GM19025 (cell line): Measurements from ENCODE around the gene KRT75.
"Not testable (repeated sequence)": the region's sequence is repeated elsewhere in the genome, so short reads cannot be mapped to it uniquely, and the experiment has no call there.

ENCODE experiments used
- ATAC-seq: cut with Tn5 transposase; IDR thresholded peaks from one replicate; pipeline ENCODE4 v1.9.1; 2021; ENCODE audit warnings: mild to moderate bottlenecking, low read depth, moderate library complexity; ENCODE audit not compliant: unreplicated experiment

The KRT75 gene

DNA sequence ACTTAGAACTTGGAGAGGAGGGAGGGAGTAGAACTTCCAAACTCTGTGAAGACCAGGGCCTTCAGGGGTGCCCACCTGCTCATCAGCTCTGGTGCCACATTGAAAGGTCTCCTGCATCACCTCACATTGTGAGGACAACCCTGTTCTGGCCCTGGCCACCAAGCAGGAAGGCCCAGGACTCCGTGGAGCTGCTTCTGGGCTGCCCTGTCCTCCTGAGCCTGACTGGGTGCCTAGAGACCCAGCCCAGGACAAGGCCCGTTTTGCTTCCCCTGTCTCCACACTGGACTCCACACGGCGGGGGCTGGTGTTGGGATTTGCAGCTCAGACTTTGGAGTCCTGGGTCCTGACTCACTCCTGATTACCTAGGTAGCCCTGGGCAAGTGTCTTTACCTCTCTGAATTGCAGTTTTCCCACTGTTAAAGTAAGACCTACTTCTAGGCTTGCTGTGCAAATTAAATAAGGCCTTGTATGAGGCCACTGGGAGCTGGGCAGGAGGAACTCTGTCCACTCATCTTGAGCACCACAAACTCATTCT is 15.5 kb downstream of the KRT75 start:
- no peak for ATAC-seq

DNA sequence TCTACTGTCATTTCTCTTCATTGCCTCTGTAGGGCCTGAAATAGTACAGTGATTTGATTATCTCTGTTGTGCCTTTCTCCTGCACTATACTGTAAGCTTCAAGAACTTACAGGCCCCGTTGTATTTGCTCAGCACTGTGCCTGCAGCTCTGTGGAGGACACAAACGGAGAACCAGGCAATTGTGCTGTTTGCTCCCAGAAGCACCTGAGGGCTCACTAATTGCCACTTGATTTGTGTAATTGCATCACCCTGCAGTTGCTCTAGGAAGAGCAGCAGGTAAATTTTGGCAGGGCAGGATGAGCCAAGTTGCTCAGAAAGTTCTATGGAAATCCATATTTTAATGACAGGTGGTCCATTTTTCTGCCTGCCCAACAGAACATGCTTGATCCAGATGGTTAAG is 16.4 kb downstream of the KRT75 start:
- no peak for ATAC-seq

- no peak for ATAC-seq
Measured at GRCh38 chr12:52416795-52417194, 17.4 kb downstream of the KRT75 start.

DNA sequence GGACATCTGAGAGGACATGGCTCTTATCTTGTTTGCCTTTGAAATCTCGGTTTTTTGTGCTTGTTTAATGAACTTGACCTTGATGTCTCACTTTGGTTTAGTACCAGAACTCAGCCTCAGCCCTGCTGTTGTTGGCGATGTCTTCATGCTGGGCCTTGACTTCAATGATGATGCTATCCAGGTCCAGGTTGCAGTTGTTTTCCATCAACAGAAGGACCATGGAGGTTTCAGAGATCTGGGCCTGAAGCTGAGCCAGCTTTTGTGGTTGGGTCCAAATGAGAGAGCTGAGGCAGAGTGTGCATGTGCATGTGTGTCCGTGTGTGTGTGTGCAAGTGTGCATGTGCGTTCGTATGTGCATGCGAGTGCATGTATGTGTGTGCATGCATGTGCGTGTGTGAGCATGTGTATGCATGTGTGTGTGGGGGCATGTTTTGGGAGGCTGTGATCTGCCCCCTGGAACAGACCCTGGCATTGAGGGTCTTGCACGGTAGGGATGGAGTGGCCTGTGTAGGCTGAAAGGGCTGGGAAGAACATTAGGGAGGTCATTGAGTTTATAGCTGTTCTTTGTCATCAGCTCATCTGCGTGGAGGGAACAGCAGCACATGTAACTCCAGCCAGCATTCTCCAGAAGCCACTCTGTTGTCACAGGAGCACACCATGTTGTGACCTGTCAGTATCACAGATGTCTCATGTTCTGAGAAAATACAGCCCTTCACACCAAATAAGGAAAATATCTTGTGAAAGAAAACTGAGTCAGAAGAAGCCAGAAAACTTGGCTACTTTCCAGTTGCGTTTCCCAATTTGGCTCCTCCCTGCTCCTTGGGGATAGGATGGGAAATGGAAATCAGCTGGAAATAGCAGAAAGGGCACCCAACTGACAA is 18.1 kb downstream of the KRT75 start:
- ATAC-seq, result no peak

GRCh38 chr12:52414936-52415335 is 19.2 kb downstream of the KRT75 start:
- ATAC-seq, result no peak

GRCh38 chr12:52413782-52414345 is 20.3 kb downstream of the KRT75 start:
- no peak for ATAC-seq

GRCh38 chr12:52413202-52413601 is 21.0 kb downstream of the KRT75 start:
- ATAC-seq, result no peak

DNA sequence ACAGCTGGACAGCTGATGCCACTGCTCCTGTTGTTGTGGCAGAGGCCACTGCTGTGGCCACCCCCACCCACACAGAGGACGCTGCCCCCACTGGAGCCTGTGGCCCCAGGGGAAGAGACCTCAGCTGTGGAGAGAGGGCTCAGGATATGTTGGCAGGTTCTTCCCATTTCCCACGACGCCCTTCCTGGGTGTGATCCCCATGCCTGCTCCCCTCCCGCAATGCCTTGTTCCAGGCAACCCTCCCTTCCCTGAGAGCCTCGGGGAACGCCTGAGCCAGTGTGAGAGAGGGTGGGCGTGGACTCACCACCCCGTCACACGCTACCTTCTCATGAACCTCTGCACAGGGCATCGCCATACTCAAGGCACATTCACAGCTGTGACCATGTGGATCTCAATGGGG is 22.4 kb downstream of the KRT75 start:
- ATAC-seq, result no peak

DNA sequence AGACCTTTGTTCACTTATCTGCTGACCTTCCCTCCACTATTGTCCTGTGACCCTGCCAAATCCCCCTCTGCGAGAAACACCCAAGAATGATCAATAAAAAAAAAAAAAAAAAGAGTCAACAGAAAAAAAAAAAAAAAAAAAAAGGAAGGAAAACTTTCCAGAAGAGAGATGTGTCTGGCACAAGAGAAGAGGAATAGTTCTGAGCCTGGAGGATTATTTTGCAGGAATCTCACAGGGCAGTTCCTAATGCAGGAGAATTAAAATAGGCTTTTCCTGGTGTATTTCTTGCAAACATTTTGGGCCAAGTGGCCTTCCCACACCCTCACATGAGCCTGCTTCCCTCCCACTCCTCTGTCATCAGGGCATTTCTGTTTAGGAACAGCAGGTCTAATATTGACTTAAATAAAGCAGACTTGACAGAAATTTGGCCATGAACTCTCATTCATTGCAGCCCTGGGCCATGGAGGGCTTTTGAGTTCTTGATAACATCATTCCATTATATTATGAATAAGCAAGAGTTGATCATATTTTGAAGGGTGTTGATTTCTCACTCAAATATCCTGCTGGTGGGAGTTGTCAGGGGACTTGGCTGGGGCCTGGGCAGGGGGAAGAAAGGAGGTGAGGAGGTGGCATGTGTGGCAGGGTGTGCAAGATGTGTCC is 23.5 kb downstream of the KRT75 start:
- not testable (repeated sequence) for ATAC-seq

DNA sequence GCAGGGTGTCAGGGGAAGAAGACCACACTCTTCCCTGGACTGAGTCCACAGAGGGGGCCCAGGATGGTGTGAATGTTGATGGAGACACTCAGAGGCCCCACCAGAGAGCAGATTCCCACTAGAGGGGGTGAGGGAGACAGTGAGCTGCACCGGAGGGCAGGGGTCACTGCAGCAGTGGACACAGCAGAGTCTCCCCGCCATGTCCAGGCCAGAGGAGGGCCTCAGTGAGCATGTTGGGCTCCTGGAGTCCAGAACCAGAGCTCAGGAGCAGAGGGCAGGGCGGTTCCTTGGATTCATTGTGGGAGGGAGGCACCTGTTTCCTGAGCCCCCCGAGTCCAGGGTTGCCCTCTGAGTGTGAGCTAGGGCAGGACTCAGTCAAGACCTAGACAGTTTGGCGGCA is 26.3 kb downstream of the KRT75 start:
- no peak for ATAC-seq

- no peak for ATAC-seq
Measured at GRCh38 chr12:52405922-52406385, 28.2 kb downstream of the KRT75 start, which contains the start of gene KRT82. Gene KRT82 (minus strand): TSS chr12:52406335. CDS start chr12:52406277, 58 bp downstream.

GRCh38 chr12:52404951-52405350 is 29.2 kb downstream of the KRT75 start:
- ATAC-seq, result no peak

GRCh38 chr12:52403561-52403960 is 30.6 kb downstream of the KRT75 start:
- no peak for ATAC-seq

- ATAC-seq, result no peak
Measured at GRCh38 chr12:52402873-52403540, 31.2 kb downstream of the KRT75 start.

GRCh38 chr12:52402377-52402776 is 31.8 kb downstream of the KRT75 start:
- ATAC-seq, result no peak

DNA sequence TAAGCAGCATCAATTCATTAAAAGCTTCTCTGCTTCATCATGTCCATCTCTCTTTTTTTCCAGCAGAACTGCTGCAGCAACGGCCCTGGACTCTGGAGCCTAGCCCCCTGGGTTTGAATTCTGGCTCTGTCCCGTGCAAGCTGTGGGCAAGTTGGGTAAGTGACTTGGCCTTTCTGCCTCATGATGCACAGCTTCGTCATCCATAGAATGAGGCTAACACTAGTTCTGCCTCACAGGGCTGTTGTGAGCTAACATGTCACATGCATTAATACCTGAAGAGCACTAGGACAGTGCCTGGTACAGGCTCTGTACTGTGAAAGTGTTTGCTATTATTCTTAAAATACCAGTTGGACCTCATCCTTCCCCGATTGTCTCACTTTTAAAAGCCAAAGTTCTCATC is 32.2 kb downstream of the KRT75 start:
- ATAC-seq, result no peak

- no peak for ATAC-seq
Measured at GRCh38 chr12:52401526-52401925, 32.6 kb downstream of the KRT75 start.

GRCh38 chr12:52400906-52401305 is 33.3 kb downstream of the KRT75 start:
- ATAC-seq, result no peak

DNA sequence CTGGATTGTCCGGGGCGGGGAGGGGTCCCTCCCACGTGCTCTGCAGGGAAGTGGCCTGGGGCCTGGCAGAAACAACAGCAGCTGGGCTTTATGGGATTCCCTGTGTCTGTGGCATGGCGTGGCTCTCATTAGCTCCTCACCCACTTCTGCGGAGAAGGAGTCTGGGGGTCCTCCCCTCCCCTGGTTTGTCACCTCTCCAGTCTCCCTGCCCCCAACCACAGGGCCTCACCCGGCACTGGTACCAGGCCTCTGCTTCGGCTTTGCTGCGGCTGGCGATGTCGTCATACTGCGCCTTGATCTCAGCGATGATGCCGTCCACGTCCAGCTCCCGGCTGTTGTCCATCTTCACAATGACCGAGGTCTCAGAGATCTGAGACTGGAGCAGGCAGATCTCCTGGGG is 34.4 kb downstream of the KRT75 start:
- ATAC-seq, result no peak

DNA sequence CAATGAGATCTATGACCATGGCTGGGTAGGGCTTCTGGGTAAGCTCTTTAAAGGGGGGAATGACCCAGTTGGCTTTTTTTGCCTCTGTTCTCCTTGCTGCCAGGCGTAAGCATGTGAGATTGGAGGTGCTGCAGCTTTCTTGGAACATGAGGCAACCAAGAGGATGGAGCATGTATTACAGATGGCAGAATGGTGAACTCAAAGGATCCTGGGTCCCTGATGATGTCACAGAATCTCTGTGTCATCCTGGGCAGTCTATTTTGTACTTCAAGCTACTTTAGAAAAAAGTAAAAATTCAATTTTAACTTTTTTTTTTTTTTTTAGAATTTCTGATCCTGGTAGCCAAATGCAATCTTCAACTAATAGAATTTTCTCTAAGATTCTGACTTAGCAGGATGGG is 36.0 kb downstream of the KRT75 start:
- no peak for ATAC-seq

GRCh38 chr12:52396656-52397055 is 37.5 kb downstream of the KRT75 start:
- no peak for ATAC-seq
